GM23338 (cell line): ENCODE data around the gene MBNL3. TPM values are rescaled to one million over a fixed set of nuclear protein-coding genes. Genes with fewer than 3 reads are reported as not detected.

Source experiments
- ATAC-seq: fragments of 200-7000 bp; cut with Tn5 transposase; 3 replicates; pipeline ENCODE4 v1.9.1; 2020
- DNase-seq: peaks from one replicate; pipeline ENCODE4 v3.0.0-alpha.2; 2015; ENCODE audit warnings: low spot score
- H2AFZ ChIP-seq: fragments of 200-600 bp; sonication (generic); 2 replicates; pipeline ENCODE4 v1.8.0; 2016; ENCODE audit warnings: antibody characterized with exemption, mild to moderate bottlenecking, moderate library complexity
- H3F3A ChIP-seq: fragments of 200-600 bp; sonication (generic); replicated peaks from 2 replicates; pipeline ENCODE4 v1.8.0; 2017; ENCODE audit warnings: antibody characterized with exemption, mixed run types, low read depth
- H3K27ac ChIP-seq: fragments of 200-600 bp; sonication (generic); 2 replicates; pipeline ENCODE4 v1.6.1; 2016; ENCODE audit warnings: low read depth
- H3K27me3 ChIP-seq: fragments of 200-600 bp; sonication (generic); 2 replicates; pipeline ENCODE4 v1.8.0; 2016; ENCODE audit warnings: mild to moderate bottlenecking, mixed run types, moderate library complexity; ENCODE audit not compliant: insufficient read depth
- H3K36me3 ChIP-seq: fragments of 200-600 bp; sonication (generic); 2 replicates; pipeline ENCODE4 v1.8.0; 2016; ENCODE audit warnings: mild to moderate bottlenecking; ENCODE audit not compliant: insufficient read depth
- H3K4me1 ChIP-seq: fragments of 200-600 bp; sonication (generic); 2 replicates; pipeline ENCODE4 v1.8.0; 2016; ENCODE audit warnings: mild to moderate bottlenecking, moderate library complexity; ENCODE audit not compliant: insufficient read depth
- H3K4me2 ChIP-seq: fragments of 200-600 bp; sonication (generic); 2 replicates; pipeline ENCODE4 v1.7.1; 2017; ENCODE audit warnings: mixed run types
- H3K4me3 ChIP-seq: fragments of 200-600 bp; sonication (generic); 2 replicates; pipeline ENCODE4 v1.6.1; 2016; ENCODE audit warnings: mixed run types
- H3K79me2 ChIP-seq: fragments of 200-600 bp; sonication (generic); replicated peaks from 2 replicates; pipeline ENCODE4 v1.8.0; 2017; ENCODE audit warnings: mild to moderate bottlenecking; ENCODE audit not compliant: insufficient read depth
- H3K9me2 ChIP-seq: fragments of 200-600 bp; sonication (generic); 2 replicates; pipeline ENCODE4 v1.8.0; 2017; ENCODE audit not compliant: insufficient read depth
- H4K20me1 ChIP-seq: fragments of 200-600 bp; sonication (generic); replicated peaks from 2 replicates; pipeline ENCODE4 v1.8.0; 2017; ENCODE audit warnings: mild to moderate bottlenecking; ENCODE audit not compliant: insufficient read depth
- H3K27ac Mint-ChIP-seq: 2 replicates; pipeline ENCODE4 v1.8.0; 2020; ENCODE audit warnings: inconsistent platforms, mild to moderate bottlenecking, moderate library complexity, mixed read lengths
- H3K27me3 Mint-ChIP-seq: 3 replicates; pipeline ENCODE4 v1.8.0; 2022; ENCODE audit warnings: low read depth, mild to moderate bottlenecking, moderate library complexity, mixed read lengths, inconsistent platforms; ENCODE audit not compliant: insufficient read depth, poor library complexity
- H3K36me3 Mint-ChIP-seq: 3 replicates; pipeline ENCODE4 v1.8.0; 2021; ENCODE audit warnings: low read depth, mild to moderate bottlenecking, inconsistent platforms, moderate library complexity, mixed read lengths
- H3K4me1 Mint-ChIP-seq: 3 replicates; pipeline ENCODE4 v1.8.0; 2020; ENCODE audit warnings: mild to moderate bottlenecking, inconsistent platforms, mixed read lengths
- H3K4me3 Mint-ChIP-seq: 3 replicates; pipeline ENCODE4 v1.8.0; 2021; ENCODE audit warnings: moderate library complexity, mild to moderate bottlenecking, inconsistent platforms, mixed read lengths
- H3K9me3 Mint-ChIP-seq: 3 replicates; pipeline ENCODE4 v1.8.0; 2020; ENCODE audit warnings: moderate library complexity, mild to moderate bottlenecking, inconsistent platforms, mixed read lengths
- CREB1 ChIP-seq: fragments of 250-450 bp; sonication (Bioruptor Pico); IDR thresholded peaks from 2 replicates; pipeline ENCODE4 v1.5.0; 2020; ENCODE audit warnings: low read depth, mild to moderate bottlenecking, moderate library complexity
- EZH2 ChIP-seq: fragments of 200-600 bp; sonication (generic); IDR thresholded peaks from one replicate; pipeline ENCODE4 v1.8.0; 2017; ENCODE audit warnings: antibody characterized with exemption, mild to moderate bottlenecking, low read depth; ENCODE audit not compliant: unreplicated experiment
- EZH2phosphoT487 ChIP-seq: fragments of 200-600 bp; sonication (generic); IDR thresholded peaks from one replicate; pipeline ENCODE4 v1.8.1; 2018; ENCODE audit warnings: antibody characterized with exemption; ENCODE audit not compliant: unreplicated experiment
- JUNB ChIP-seq: IDR thresholded peaks from one replicate; pipeline ENCODE4 v1.6.1; 2016; ENCODE audit warnings: antibody characterized with exemption; ENCODE audit not compliant: unreplicated experiment
- NANOG ChIP-seq: IDR thresholded peaks from 2 replicates; pipeline ENCODE4 v1.6.1; 2016; ENCODE audit warnings: antibody characterized with exemption, borderline replicate concordance
- POLR2AphosphoS5 ChIP-seq: IDR thresholded peaks from 2 replicates; pipeline ENCODE4 v1.6.1; 2016; ENCODE audit warnings: antibody characterized with exemption, low read depth
- STAT1 ChIP-seq: IDR thresholded peaks from one replicate; pipeline ENCODE4 v1.6.1; 2016; ENCODE audit warnings: antibody characterized with exemption; ENCODE audit not compliant: unreplicated experiment
- ZNF114 ChIP-seq: fragments of 250-450 bp; sonication (Bioruptor Pico); IDR thresholded peaks from 2 replicates; pipeline ENCODE4 v1.5.0; 2020; ENCODE audit warnings: mild to moderate bottlenecking, moderate library complexity
- ZNF331 ChIP-seq: fragments of 250-450 bp; sonication (Bioruptor Pico); IDR thresholded peaks from 2 replicates; pipeline ENCODE4 v1.5.0; 2020; ENCODE audit warnings: low read depth, mild to moderate bottlenecking, moderate library complexity
- polyA plus RNA-seq: library from polyadenylated mRNA; unstranded; fragments of >200 nt; fragmentation: Nextera tagmentation; extraction: Ambion mirVana; gene quantifications from 2 replicates; pipeline ENCODE4 v1.2.1, GENCODE V29; 2016
- total RNA-seq: library from RNA; depleted of rRNA; stranded (reverse); fragments of >200 nt; shearing (Covaris generic); gene quantifications from 2 replicates; pipeline ENCODE4 v1.2.3, GENCODE V29; 2014
- TF ChIP-seq, protein P1 (sequence below): IDR thresholded peaks from one replicate; pipeline ENCODE4 v1.6.1; 2018; ENCODE audit warnings: antibody characterized with exemption; ENCODE audit not compliant: unreplicated experiment
- TF ChIP-seq, protein P2 (sequence below): fragments of 250-450 bp; sonication (Bioruptor Pico); IDR thresholded peaks from 2 replicates; pipeline ENCODE4 v1.5.0; 2020; ENCODE audit warnings: mild to moderate bottlenecking, moderate library complexity

Gene MBNL3
- total and polyA plus RNA-seq, 2 experiments from 2014 or later, result 2.3 to 2.4 TPM

GRCh38 chrX:132483951-132484350 lies 4.9 kb downstream of the MBNL3 start:
- ATAC-seq, result no peak
- peaks cover 3% of the 10 kb centered on the region for H3K27me3 Mint-ChIP-seq
- Histone ChIP-seq H2AFZ (no peak overlapping the region), H3K4me2 (peak overlapping the region; percentile 38; the same call in 1 of the 2 replicates), H3F3A (no peaks in the 10 kb centered on the region), H3K4me3 (no peak overlapping the region), H3K9me2 (no peaks in the 10 kb centered on the region), H3K36me3 (no peaks in the 10 kb centered on the region), H3K27me3 (peaks cover 14% of the 10 kb centered on the region), H3K4me1 (peaks cover 52% of the 10 kb centered on the region), H4K20me1 (no peaks in the 10 kb centered on the region), H3K27ac (no peak overlapping the region), H3K79me2 (no peaks in the 10 kb centered on the region)
- no peaks in the 10 kb centered on the region for H3K9me3 Mint-ChIP-seq
- H3K27ac Mint-ChIP-seq, result no peak overlapping the region
- H3K4me1 Mint-ChIP-seq, result peaks cover 59% of the 10 kb centered on the region
- no peak for DNase-seq
- H3K4me3 Mint-ChIP-seq, result no peak overlapping the region
- no peak for TF ChIP-seq POLR2AphosphoS5
- TF ChIP-seq CREB1 (CRISPR knock-in tag), result no peak
- TF ChIP-seq NANOG, result no peak
- TF ChIP-seq EZH2, result no peak
- no peak for TF ChIP-seq ZNF114 (CRISPR knock-in tag)
- no peak for TF ChIP-seq EZH2phosphoT487
- TF ChIP-seq, protein P1, sequence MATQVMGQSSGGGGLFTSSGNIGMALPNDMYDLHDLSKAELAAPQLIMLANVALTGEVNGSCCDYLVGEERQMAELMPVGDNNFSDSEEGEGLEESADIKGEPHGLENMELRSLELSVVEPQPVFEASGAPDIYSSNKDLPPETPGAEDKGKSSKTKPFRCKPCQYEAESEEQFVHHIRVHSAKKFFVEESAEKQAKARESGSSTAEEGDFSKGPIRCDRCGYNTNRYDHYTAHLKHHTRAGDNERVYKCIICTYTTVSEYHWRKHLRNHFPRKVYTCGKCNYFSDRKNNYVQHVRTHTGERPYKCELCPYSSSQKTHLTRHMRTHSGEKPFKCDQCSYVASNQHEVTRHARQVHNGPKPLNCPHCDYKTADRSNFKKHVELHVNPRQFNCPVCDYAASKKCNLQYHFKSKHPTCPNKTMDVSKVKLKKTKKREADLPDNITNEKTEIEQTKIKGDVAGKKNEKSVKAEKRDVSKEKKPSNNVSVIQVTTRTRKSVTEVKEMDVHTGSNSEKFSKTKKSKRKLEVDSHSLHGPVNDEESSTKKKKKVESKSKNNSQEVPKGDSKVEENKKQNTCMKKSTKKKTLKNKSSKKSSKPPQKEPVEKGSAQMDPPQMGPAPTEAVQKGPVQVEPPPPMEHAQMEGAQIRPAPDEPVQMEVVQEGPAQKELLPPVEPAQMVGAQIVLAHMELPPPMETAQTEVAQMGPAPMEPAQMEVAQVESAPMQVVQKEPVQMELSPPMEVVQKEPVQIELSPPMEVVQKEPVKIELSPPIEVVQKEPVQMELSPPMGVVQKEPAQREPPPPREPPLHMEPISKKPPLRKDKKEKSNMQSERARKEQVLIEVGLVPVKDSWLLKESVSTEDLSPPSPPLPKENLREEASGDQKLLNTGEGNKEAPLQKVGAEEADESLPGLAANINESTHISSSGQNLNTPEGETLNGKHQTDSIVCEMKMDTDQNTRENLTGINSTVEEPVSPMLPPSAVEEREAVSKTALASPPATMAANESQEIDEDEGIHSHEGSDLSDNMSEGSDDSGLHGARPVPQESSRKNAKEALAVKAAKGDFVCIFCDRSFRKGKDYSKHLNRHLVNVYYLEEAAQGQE, result no peak
- TF ChIP-seq STAT1, result no peak
- TF ChIP-seq ZNF331 (CRISPR knock-in tag), result no peak
- no peak for TF ChIP-seq JUNB
- TF ChIP-seq, protein P2, sequence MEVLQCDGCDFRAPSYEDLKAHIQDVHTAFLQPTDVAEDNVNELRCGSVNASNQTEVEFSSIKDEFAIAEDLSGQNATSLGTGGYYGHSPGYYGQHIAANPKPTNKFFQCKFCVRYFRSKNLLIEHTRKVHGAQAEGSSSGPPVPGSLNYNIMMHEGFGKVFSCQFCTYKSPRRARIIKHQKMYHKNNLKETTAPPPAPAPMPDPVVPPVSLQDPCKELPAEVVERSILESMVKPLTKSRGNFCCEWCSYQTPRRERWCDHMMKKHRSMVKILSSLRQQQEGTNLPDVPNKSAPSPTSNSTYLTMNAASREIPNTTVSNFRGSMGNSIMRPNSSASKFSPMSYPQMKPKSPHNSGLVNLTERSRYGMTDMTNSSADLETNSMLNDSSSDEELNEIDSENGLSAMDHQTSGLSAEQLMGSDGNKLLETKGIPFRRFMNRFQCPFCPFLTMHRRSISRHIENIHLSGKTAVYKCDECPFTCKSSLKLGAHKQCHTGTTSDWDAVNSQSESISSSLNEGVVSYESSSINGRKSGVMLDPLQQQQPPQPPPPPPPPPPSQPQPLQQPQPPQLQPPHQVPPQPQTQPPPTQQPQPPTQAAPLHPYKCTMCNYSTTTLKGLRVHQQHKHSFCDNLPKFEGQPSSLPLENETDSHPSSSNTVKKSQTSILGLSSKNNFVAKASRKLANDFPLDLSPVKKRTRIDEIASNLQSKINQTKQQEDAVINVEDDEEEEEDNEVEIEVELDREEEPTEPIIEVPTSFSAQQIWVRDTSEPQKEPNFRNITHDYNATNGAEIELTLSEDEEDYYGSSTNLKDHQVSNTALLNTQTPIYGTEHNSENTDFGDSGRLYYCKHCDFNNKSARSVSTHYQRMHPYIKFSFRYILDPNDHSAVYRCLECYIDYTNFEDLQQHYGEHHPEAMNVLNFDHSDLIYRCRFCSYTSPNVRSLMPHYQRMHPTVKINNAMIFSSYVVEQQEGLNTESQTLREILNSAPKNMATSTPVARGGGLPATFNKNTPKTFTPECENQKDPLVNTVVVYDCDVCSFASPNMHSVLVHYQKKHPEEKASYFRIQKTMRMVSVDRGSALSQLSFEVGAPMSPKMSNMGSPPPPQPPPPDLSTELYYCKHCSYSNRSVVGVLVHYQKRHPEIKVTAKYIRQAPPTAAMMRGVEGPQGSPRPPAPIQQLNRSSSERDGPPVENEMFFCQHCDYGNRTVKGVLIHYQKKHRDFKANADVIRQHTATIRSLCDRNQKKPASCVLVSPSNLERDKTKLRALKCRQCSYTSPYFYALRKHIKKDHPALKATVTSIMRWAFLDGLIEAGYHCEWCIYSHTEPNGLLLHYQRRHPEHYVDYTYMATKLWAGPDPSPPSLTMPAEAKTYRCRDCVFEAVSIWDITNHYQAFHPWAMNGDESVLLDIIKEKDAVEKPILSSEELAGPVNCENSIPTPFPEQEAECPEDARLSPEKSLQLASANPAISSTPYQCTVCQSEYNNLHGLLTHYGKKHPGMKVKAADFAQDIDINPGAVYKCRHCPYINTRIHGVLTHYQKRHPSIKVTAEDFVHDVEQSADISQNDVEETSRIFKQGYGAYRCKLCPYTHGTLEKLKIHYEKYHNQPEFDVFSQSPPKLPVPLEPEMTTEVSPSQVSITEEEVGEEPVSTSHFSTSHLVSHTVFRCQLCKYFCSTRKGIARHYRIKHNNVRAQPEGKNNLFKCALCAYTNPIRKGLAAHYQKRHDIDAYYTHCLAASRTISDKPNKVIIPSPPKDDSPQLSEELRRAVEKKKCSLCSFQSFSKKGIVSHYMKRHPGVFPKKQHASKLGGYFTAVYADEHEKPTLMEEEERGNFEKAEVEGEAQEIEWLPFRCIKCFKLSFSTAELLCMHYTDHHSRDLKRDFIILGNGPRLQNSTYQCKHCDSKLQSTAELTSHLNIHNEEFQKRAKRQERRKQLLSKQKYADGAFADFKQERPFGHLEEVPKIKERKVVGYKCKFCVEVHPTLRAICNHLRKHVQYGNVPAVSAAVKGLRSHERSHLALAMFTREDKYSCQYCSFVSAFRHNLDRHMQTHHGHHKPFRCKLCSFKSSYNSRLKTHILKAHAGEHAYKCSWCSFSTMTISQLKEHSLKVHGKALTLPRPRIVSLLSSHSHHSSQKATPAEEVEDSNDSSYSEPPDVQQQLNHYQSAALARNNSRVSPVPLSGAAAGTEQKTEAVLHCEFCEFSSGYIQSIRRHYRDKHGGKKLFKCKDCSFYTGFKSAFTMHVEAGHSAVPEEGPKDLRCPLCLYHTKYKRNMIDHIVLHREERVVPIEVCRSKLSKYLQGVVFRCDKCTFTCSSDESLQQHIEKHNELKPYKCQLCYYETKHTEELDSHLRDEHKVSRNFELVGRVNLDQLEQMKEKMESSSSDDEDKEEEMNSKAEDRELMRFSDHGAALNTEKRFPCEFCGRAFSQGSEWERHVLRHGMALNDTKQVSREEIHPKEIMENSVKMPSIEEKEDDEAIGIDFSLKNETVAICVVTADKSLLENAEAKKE, result no peak
- no peaks in the 10 kb centered on the region for H3K36me3 Mint-ChIP-seq
